Activated CD4-positive, alpha-beta T cell treated with anti-CD3 and anti-CD28 coated beads, Interleukin-2, amount 50 U/mL, for 16 hours (primary cell): ENCODE data around the gene PARL.
"Not testable (repeated sequence)": the region's sequence is repeated elsewhere in the genome, so short reads cannot be mapped to it uniquely, and the experiment has no call there.

Source experiments
- DNase-seq: peaks from one replicate; pipeline ENCODE4 v3.0.0-alpha.2; 2020

The PARL gene

DNA sequence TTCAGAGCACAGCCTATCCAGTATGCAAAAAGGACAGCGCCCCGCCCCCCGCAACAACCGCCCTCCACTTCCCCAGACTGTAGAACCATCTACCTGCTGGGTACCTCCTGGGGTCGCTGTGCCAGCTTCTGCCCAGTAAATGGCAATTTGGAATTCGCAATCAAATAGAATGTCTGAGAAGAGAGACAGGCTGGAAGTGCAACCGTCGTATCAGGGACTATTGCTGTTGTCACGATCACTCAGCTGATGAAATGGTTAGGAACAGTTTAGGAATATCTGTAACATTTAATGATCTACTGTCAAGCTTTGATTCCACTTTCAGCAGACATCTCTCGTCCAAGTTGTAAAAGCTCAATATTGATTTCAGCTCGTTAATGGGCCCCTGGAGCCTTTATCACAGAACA, 13.3 kb upstream of the PARL start:
- DNase-seq: no peak

DNA sequence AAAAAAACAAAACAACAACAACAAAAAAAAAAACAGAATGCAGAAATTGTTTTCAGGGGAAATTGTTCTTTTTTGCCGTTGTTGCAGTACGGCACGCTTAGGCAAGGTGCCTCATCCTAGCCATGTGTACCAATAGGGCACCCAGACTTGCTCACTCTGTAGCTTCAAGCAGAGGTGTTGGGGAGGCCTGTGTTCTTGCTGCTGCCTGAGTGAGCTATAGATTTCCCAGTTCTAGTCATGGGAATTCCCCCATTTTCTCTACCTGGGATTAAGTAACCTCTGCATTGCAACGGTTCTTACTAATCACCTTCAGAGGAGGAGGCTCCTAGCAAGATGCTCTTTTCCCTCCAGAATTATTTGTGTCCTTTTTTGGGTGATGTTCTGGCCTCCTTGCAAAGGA, 12.9 kb upstream of the PARL start:
- DNase-seq: no peak

DNA sequence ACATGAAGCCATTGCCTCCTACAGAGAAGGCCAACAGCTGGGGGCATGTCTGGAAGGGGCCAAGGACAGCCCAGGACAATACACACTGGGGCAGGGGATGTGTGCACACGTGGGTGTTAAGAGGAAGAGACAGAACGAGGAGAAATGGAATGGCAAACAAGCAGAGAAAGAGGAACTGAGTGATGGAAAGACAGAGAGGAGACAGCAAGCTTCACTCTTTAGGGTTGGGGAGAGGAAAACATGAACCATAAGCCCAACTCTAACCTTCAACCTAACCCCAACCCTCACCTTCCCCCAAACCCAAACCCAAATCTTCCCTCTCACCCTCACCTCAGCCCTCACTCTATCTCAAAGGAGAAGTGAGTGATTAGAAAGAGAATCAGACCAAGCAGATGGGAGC, 11.9 kb upstream of the PARL start:
- no peak for DNase-seq

DNA sequence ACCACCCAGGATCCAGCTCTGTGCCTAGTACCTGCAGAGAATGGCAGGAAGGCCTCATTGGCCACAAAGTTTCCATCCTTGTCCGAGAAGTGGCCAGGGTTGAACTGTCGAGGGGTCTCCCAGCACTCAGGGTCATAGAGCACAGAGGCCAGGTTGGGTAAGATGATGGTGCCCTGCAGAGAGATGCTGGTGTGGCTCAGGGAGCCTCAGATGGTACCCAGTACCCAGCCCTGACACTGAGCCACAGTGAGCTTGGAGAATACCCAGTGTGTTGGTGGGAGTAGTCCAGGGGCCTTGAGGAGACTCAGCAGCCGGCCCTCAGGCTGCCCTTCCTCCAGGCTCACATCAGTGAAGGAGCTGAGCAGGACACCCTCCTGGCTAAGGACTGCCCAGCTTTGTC, 11.5 kb upstream of the PARL start:
- no peak for DNase-seq

- DNase-seq: no peak
Observed at GRCh38 chr3:183895774-183896173, 11.1 kb upstream of the PARL start.

- DNase-seq: peak; percentile 61
Observed at GRCh38 chr3:183895296-183895695, 10.6 kb upstream of the PARL start.

- DNase-seq: no peak
Observed at GRCh38 chr3:183892610-183893214, 8.0 kb upstream of the PARL start.

GRCh38 chr3:183885766-183886165, 1.1 kb upstream of the PARL start:
- no peak for DNase-seq

GRCh38 chr3:183884097-183884426, 618 bp downstream of the PARL start:
- peak; percentile 41 for DNase-seq

DNA sequence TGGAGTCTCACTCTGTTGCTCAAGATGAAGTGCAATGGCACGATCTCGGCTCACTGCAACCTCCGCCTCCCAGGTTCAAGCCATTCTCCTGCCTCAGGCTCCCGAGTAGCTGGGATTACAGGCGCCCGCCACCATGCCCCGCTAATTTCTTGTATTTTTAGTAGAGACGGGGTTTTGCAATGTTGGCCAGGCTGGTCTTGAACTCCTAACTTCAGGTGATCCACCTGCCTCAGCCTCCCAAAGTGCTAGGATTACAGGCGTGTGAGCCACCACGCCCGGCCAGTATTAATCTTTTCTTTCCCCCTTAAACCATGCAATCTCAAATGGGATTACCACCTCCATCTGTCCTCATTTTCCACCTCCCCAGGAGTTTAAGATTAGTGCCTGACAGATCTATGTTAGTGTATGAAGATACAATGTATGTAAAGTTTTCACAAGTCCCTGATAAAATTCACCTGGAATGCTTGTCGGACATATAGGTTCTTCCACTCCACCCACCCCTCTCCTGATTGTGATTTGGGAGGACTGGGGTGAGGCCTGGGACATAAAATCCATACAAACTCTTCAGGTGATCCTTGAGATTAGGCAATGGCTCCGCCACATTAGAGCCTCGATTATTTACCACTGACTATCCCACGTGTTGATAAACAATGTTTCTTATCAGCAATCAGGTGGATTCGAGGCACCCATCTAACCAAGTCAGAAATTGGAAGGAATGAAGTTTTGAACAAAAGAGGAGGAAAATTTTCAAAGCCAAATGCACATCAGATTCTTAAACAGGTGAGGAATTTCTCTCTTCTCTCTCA, 1.2 kb downstream of the PARL start:
- no peak for DNase-seq

GRCh38 chr3:183880121-183880520, 4.6 kb downstream of the PARL start:
- no peak for DNase-seq

GRCh38 chr3:183879243-183879642, 5.4 kb downstream of the PARL start:
- DNase-seq: no peak

- no peak for DNase-seq
Observed at GRCh38 chr3:183878071-183878470, 6.6 kb downstream of the PARL start.

DNA sequence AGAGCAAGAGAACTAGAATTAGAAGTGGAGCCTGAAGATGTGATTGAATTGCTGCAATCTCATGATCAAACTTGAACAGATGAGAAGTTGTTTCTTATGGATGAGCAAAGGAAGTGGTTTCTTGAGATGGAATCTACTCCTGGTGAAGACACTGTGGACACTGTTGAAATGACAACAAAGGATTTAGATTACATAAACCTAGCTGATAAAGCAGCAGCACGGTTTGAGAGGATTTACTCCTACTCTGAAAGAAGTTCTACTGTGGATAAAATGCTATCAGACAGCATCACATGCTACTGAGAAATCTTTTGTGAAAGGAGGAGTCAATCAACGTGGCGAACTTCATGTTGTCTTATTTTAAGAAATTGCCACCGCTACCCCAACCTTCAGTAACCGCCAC, 7.5 kb downstream of the PARL start:
- not testable (repeated sequence) for DNase-seq

DNA sequence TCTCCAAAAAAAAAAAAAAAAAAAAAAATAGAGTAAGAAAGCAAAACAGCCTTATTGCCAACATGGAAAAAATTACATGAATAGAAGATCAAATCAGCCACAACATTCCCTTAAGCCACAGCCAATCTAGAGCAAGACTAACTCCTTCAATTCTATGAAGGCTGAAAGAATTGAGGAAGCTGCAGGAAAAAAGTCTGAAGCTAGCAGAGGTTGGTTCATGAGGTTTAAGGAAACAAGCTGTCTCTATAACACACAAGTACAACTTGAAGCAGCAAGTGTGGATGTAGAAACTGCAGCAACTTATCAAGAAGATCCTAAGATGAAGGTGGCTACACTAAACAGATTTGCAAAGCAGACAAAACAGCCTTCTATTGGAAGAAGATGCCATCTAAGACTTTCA, 9.3 kb downstream of the PARL start:
- no peak for DNase-seq

DNA sequence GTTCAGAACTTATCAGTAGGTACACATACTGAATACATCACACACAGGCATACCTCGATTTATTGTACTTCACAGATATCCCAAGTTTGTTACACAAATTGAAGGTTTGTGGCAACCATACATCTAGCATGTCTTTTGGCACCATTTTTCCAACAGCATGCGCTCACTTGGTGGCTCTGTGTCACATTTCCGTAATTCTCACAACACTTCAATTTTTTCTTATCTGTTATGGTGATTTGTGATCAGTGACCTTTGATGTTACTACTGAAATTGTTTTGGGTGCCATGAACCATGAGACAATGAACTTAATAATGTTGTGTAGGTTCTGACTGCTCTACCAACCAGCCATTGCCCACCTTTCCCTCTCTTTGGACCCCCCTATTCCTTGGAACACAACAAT, 10.8 kb downstream of the PARL start:
- DNase-seq: no peak

DNA sequence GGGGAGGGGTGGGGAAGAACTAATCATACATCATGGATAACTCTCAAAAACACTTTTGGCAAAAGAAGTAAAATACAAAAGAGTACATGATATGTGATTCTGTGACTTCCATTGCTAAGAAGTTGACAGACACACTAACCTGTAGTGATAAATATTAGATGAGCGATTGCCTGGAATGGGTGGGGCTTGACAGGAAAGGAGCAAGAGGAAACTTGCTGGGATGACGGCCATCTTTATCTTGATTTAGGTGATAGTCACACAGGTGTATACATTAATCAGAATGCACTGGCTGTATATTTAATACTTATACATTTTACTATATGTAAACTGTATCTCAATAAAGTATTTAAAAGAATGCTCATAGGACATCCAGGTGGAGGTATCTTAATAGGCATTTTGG, 13.1 kb downstream of the PARL start:
- DNase-seq: no peak

DNA sequence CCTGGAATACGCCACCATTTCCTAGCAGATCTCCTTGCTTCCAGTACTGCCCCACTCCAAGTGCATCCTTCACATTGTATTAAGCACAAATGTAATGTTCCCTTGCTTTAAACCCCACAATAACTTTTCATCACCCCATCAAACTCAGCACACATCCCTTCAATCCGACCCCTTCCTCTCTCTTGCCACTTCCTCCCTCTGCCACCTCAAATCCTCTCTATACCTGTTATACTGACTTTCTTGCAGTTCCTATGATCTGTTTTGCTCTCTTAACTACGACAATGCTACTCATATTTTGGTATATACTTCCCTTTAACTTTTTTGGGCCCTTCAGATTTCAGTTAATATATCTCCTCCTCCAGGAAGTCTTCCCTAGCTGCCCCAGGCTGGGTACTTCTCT, 14.1 kb downstream of the PARL start:
- DNase-seq: no peak

DNA sequence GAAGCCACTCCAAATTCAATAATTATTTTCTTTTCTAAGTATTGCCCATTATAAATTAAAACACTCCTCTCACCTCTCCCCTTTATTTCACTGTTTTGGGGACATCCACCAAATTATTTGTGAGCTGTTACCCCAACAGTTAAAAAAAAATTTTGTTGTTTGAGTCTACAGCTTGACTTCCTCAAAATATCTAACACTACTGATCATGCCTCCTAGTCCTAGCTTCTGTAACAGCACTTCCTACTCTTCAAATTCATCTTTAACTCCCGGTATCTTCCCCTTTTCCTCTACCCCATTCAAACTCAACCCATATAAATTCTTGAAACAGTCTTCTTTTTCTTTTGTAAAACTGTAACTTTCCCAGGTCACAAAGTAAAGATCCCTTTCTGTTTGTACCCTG, 15.9 kb downstream of the PARL start:
- DNase-seq: no peak

DNA sequence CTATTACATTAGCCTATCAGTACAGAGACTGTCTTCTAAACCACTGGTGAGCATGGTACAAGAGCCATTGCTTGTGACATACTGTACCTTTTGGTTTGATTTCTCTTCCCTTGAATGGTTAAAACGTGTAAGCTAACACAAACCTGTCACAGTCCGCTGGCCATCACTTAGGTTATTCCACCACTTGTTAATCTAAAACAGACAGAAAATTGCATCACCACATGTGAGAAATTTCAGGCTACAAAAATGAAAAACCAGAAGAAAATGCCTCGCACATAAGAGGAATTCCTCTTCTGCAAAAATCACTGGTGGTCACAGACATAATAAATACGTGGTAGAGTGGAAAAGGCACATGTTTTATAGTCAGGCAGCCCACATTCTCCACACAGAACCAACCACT, 22.1 kb downstream of the PARL start:
- no peak for DNase-seq

DNA sequence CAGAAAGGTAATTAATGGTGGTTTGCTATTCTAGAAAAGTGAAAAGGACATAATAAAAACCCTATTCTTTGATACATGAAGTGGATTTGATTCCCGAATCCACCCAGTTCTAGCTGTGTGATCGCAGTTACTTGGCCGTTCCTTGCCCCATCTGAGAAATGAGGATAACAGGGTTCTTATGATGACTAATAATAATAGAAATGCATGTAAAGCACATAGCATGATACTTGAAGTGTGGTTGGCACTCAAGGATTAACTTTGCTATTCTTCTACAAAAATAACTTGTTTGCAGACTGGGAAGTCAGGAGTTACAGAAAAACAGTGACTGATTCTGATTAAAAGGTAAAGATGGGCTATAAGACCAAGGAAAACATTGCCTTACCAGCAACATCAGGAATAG, 26.8 kb downstream of the PARL start:
- no peak for DNase-seq

- DNase-seq: no peak
Observed at GRCh38 chr3:183854318-183855035, 30.2 kb downstream of the PARL start.

DNA sequence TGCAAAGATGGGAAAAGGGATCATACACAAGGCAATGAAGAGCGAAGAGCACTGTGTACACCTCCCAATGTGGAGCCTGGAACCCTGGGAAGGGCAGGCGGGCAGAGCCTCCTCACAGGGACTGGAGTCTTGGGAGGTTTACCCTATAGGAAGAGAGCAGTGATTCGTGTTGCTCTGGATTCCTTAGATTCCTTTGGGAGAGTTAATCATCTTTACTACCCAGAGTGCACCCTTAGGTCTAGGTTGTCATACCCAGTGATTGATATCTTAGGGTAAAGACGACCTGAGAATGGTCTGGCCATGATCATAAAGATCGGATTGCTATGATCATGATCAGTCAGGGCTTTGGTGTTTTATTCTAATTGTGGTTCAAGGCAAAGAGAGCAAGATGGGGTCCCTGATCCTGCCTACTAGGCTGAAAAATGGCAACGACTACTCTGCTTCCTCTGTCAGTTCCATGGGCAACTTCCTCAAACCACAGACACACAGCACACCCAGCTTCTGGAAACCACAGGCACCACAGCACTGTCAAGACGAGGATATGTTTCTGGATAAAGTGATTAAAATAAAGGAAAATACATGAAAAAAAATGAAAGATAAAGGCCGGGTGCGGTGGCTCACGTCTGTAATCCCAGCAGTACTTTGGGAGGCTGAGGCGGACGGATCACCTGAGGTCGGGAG, 38.9 kb downstream of the PARL start:
- no peak for DNase-seq

DNA sequence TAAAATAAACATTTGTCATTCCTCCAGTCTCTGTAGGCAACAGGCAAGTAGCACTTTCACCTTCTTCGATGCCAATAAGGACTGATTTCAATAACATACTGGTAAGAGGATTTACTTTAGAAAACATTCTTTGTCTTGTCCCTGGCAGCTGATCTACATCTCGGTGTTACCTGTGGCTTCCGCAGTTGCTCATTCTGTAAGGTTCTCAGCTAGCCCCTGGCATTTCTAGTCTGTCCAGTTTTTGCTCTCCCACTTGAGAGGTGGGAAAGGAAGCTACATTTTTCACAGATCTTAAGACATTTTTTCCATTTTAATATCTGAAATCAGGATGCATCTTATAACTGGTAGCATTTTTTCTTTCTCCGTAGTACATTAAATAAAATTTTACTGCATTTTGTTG, 39.6 kb downstream of the PARL start:
- DNase-seq: no peak
